Measurements from ENCODE around the gene KIF7. TPM values are rescaled to one million over a fixed set of nuclear protein-coding genes. Genes with fewer than 3 reads are reported as not detected.

KIF7 gene
- total and polyA plus RNA-seq, 2 experiments from 2014 or later: 4.6 to 20.1 TPM

DNA sequence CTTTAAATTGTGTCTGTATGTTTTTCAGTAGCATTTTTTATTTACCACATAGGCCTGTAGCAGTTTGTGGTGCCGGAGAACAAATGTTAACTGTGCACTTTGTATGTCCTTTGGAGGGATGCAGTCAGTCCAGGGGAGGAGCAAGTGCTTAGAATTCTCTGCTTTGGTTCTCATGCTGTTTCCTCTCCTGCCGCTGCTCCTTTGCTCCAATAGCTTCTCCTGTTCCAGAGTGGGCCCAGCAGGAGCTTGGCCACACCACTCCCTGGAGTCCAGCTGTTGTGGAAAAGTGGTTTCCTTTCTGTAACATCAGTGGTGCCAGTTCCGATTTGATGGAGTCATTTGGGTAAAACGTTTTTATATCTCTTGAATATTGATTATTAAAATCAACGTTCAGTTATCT, 63.4 kb downstream of the KIF7 start:
- H3K4me3 ChIP-seq: no peak overlapping the region
- Mint-ChIP-seq H3K4me1 (no peaks in the 10 kb centered on the region), H3K36me3 (ENCODE audit: low read depth) (peaks cover 60% of the 10 kb centered on the region), H3K27me3 (ENCODE audit: insufficient read depth, low read depth, poor library complexity) (no peaks in the 10 kb centered on the region), H3K9me3 (no peaks in the 10 kb centered on the region), H3K4me3 (no peak overlapping the region), H3K27ac (no peak overlapping the region)
- peaks cover 49% of the 10 kb centered on the region for H3K79me2 ChIP-seq (replicated peaks; ENCODE audit: insufficient read depth)
- ATAC-seq (no peak), DNase-seq (ENCODE audit: low spot score) (no peak)
- no peaks in the 10 kb centered on the region for H3K9me2 ChIP-seq (ENCODE audit: insufficient read depth)
- H3K27me3 ChIP-seq (ENCODE audit: insufficient read depth): no peaks in the 10 kb centered on the region
- H3K36me3 ChIP-seq (ENCODE audit: insufficient read depth): peaks cover 88% of the 10 kb centered on the region
- TF ChIP-seq STAT1 (IDR thresholded peaks at IDR 0.05; ENCODE audit: unreplicated experiment): no peak
- no peak for TF ChIP-seq JUNB (IDR thresholded peaks at IDR 0.05; ENCODE audit: unreplicated experiment)
- TF ChIP-seq POLR2AphosphoS5 (IDR thresholded peaks at IDR 0.05; ENCODE audit: low read depth): no peak
- TF ChIP-seq, protein P1, sequence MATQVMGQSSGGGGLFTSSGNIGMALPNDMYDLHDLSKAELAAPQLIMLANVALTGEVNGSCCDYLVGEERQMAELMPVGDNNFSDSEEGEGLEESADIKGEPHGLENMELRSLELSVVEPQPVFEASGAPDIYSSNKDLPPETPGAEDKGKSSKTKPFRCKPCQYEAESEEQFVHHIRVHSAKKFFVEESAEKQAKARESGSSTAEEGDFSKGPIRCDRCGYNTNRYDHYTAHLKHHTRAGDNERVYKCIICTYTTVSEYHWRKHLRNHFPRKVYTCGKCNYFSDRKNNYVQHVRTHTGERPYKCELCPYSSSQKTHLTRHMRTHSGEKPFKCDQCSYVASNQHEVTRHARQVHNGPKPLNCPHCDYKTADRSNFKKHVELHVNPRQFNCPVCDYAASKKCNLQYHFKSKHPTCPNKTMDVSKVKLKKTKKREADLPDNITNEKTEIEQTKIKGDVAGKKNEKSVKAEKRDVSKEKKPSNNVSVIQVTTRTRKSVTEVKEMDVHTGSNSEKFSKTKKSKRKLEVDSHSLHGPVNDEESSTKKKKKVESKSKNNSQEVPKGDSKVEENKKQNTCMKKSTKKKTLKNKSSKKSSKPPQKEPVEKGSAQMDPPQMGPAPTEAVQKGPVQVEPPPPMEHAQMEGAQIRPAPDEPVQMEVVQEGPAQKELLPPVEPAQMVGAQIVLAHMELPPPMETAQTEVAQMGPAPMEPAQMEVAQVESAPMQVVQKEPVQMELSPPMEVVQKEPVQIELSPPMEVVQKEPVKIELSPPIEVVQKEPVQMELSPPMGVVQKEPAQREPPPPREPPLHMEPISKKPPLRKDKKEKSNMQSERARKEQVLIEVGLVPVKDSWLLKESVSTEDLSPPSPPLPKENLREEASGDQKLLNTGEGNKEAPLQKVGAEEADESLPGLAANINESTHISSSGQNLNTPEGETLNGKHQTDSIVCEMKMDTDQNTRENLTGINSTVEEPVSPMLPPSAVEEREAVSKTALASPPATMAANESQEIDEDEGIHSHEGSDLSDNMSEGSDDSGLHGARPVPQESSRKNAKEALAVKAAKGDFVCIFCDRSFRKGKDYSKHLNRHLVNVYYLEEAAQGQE (IDR thresholded peaks at IDR 0.05; ENCODE audit: unreplicated experiment): no peak
- no peak for TF ChIP-seq EZH2 (IDR thresholded peaks at IDR 0.05; ENCODE audit: low read depth, unreplicated experiment)
- TF ChIP-seq, protein P2, sequence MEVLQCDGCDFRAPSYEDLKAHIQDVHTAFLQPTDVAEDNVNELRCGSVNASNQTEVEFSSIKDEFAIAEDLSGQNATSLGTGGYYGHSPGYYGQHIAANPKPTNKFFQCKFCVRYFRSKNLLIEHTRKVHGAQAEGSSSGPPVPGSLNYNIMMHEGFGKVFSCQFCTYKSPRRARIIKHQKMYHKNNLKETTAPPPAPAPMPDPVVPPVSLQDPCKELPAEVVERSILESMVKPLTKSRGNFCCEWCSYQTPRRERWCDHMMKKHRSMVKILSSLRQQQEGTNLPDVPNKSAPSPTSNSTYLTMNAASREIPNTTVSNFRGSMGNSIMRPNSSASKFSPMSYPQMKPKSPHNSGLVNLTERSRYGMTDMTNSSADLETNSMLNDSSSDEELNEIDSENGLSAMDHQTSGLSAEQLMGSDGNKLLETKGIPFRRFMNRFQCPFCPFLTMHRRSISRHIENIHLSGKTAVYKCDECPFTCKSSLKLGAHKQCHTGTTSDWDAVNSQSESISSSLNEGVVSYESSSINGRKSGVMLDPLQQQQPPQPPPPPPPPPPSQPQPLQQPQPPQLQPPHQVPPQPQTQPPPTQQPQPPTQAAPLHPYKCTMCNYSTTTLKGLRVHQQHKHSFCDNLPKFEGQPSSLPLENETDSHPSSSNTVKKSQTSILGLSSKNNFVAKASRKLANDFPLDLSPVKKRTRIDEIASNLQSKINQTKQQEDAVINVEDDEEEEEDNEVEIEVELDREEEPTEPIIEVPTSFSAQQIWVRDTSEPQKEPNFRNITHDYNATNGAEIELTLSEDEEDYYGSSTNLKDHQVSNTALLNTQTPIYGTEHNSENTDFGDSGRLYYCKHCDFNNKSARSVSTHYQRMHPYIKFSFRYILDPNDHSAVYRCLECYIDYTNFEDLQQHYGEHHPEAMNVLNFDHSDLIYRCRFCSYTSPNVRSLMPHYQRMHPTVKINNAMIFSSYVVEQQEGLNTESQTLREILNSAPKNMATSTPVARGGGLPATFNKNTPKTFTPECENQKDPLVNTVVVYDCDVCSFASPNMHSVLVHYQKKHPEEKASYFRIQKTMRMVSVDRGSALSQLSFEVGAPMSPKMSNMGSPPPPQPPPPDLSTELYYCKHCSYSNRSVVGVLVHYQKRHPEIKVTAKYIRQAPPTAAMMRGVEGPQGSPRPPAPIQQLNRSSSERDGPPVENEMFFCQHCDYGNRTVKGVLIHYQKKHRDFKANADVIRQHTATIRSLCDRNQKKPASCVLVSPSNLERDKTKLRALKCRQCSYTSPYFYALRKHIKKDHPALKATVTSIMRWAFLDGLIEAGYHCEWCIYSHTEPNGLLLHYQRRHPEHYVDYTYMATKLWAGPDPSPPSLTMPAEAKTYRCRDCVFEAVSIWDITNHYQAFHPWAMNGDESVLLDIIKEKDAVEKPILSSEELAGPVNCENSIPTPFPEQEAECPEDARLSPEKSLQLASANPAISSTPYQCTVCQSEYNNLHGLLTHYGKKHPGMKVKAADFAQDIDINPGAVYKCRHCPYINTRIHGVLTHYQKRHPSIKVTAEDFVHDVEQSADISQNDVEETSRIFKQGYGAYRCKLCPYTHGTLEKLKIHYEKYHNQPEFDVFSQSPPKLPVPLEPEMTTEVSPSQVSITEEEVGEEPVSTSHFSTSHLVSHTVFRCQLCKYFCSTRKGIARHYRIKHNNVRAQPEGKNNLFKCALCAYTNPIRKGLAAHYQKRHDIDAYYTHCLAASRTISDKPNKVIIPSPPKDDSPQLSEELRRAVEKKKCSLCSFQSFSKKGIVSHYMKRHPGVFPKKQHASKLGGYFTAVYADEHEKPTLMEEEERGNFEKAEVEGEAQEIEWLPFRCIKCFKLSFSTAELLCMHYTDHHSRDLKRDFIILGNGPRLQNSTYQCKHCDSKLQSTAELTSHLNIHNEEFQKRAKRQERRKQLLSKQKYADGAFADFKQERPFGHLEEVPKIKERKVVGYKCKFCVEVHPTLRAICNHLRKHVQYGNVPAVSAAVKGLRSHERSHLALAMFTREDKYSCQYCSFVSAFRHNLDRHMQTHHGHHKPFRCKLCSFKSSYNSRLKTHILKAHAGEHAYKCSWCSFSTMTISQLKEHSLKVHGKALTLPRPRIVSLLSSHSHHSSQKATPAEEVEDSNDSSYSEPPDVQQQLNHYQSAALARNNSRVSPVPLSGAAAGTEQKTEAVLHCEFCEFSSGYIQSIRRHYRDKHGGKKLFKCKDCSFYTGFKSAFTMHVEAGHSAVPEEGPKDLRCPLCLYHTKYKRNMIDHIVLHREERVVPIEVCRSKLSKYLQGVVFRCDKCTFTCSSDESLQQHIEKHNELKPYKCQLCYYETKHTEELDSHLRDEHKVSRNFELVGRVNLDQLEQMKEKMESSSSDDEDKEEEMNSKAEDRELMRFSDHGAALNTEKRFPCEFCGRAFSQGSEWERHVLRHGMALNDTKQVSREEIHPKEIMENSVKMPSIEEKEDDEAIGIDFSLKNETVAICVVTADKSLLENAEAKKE (CRISPR knock-in tag; IDR thresholded peaks at IDR 0.05): no peak
- no peak for TF ChIP-seq CREB1 (CRISPR knock-in tag; IDR thresholded peaks at IDR 0.05; ENCODE audit: low read depth)
- no peak for TF ChIP-seq EZH2phosphoT487 (IDR thresholded peaks at IDR 0.05; ENCODE audit: unreplicated experiment)
- TF ChIP-seq CTCF (conservative IDR thresholded peaks at IDR 0.05; ENCODE audit: low read depth in 2 of 2): no peak
- TF ChIP-seq NANOG (IDR thresholded peaks at IDR 0.05; ENCODE audit: borderline replicate concordance): no peak
- no peak for TF ChIP-seq ZNF114 (CRISPR knock-in tag; IDR thresholded peaks at IDR 0.05)
- no peak for TF ChIP-seq ZNF331 (CRISPR knock-in tag; IDR thresholded peaks at IDR 0.05; ENCODE audit: low read depth)
- TF ChIP-seq, protein P3, sequence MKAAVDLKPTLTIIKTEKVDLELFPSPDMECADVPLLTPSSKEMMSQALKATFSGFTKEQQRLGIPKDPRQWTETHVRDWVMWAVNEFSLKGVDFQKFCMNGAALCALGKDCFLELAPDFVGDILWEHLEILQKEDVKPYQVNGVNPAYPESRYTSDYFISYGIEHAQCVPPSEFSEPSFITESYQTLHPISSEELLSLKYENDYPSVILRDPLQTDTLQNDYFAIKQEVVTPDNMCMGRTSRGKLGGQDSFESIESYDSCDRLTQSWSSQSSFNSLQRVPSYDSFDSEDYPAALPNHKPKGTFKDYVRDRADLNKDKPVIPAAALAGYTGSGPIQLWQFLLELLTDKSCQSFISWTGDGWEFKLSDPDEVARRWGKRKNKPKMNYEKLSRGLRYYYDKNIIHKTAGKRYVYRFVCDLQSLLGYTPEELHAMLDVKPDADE (IDR thresholded peaks at IDR 0.05): no peak
- no peak overlapping the region for H3K4me2 ChIP-seq
- H2AFZ ChIP-seq: no peak overlapping the region
- H3F3A ChIP-seq (replicated peaks; ENCODE audit: low read depth): no peaks in the 10 kb centered on the region
- no peaks in the 10 kb centered on the region for H3K4me1 ChIP-seq (ENCODE audit: insufficient read depth)
- peaks cover 44% of the 10 kb centered on the region for H4K20me1 ChIP-seq (replicated peaks; ENCODE audit: insufficient read depth)
- H3K27ac ChIP-seq (ENCODE audit: low read depth): no peak overlapping the region

All from GM23338 (cell line).